Measurements from ENCODE around the gene ATRNL1. TPM values are rescaled to one million over a fixed set of nuclear protein-coding genes. Genes with fewer than 3 reads are reported as not detected.
"Not testable (repeated sequence)": the region's sequence is repeated elsewhere in the genome, so short reads cannot be mapped to it uniquely, and the experiment has no call there.

Gene ATRNL1
- total RNA-seq, 4 donors from 2014 or later, result 3.5 to 27.2 (median 4.1) TPM

GRCh38 chr10:115456812-115457211 lies 363.6 kb downstream of the ATRNL1 start:
- no peaks in the 10 kb centered on the region for H3K27me3 ChIP-seq
- no peaks in the 10 kb centered on the region for H3K36me3 ChIP-seq
- H3K4me3 ChIP-seq, result no peak overlapping the region
- H3K9me3 ChIP-seq, result no peaks in the 10 kb centered on the region
- DNase-seq, result no peak
- TF ChIP-seq CTCF (IDR thresholded peaks at IDR 0.05) (no peak), POLR2A (IDR thresholded peaks at IDR 0.05) (no peak)
- no peak overlapping the region for H3K27ac ChIP-seq
- no peaks in the 10 kb centered on the region for H3K4me1 ChIP-seq

- TF ChIP-seq POLR2A (IDR thresholded peaks at IDR 0.05), result no peak
- TF ChIP-seq CTCF (IDR thresholded peaks at IDR 0.05), result no peak
- Histone ChIP-seq H3K4me1 (no peaks in the 10 kb centered on the region), H3K36me3 (no peaks in the 10 kb centered on the region), H3K4me3 (no peak overlapping the region), H3K27ac (no peak overlapping the region), H3K9me3 (no peaks in the 10 kb centered on the region), H3K27me3 (no peaks in the 10 kb centered on the region)
- DNase-seq, result no peak
Observed at GRCh38 chr10:115483294-115483693, 390.1 kb downstream of the ATRNL1 start.

- Histone ChIP-seq H3K4me3 (no peak overlapping the region), H3K36me3 (no peaks in the 10 kb centered on the region), H3K9me3 (no peaks in the 10 kb centered on the region), H3K4me1 (no peaks in the 10 kb centered on the region), H3K27me3 (no peaks in the 10 kb centered on the region), H3K27ac (no peak overlapping the region)
- TF ChIP-seq CTCF (IDR thresholded peaks at IDR 0.05) (no peak), POLR2A (IDR thresholded peaks at IDR 0.05) (no peak)
- DNase-seq, result no peak
Observed at GRCh38 chr10:115491526-115492140, 398.5 kb downstream of the ATRNL1 start.

DNA sequence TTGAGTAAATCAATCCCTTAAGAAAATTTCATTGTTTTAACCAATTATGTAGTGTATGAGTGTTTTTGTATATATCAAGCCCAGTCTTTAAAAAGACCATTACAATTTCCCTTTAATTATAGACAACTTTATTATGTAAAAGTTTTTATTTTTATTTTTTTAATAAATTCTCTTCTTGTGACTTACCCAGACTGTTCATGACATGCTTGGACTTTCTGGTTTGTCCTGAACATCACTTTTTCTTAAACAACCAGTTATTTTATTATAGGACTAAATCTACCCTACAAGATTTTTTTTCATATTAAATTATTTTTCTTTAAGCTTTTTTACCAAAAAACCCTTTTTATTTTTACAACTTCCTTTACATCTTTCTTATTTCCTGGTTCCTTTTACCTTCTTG lies 410.4 kb downstream of the ATRNL1 start:
- no peak overlapping the region for H3K27ac ChIP-seq
- DNase-seq, result no peak
- no peaks in the 10 kb centered on the region for H3K4me1 ChIP-seq
- no peaks in the 10 kb centered on the region for H3K9me3 ChIP-seq
- TF ChIP-seq CTCF (IDR thresholded peaks at IDR 0.05) (no peak), POLR2A (IDR thresholded peaks at IDR 0.05) (no peak)
- no peak overlapping the region for H3K4me3 ChIP-seq
- H3K36me3 ChIP-seq, result no peaks in the 10 kb centered on the region
- no peaks in the 10 kb centered on the region for H3K27me3 ChIP-seq

GRCh38 chr10:115514895-115515294 lies 421.7 kb downstream of the ATRNL1 start:
- H3K27me3 ChIP-seq, result no peaks in the 10 kb centered on the region
- no peak for TF ChIP-seq CTCF (IDR thresholded peaks at IDR 0.05)
- no peak for TF ChIP-seq POLR2A (IDR thresholded peaks at IDR 0.05)

GRCh38 chr10:115525141-115525540 lies 432.0 kb downstream of the ATRNL1 start:
- no peaks in the 10 kb centered on the region for H3K4me1 ChIP-seq
- TF ChIP-seq CTCF (IDR thresholded peaks at IDR 0.05), result no peak
- TF ChIP-seq POLR2A (IDR thresholded peaks at IDR 0.05), result no peak
- H3K4me3 ChIP-seq, result no peak overlapping the region
- no peaks in the 10 kb centered on the region for H3K36me3 ChIP-seq
- no peak for DNase-seq
- no peak overlapping the region for H3K27ac ChIP-seq
- H3K27me3 ChIP-seq, result no peaks in the 10 kb centered on the region
- H3K9me3 ChIP-seq, result peaks cover 0 to 2% (median 0%) of the 10 kb centered on the region in 4 donors

More at GRCh38 chr10:115514895-115515294, 421.7 kb downstream of the ATRNL1 start:
- no peak overlapping the region for H3K27ac ChIP-seq
- no peaks in the 10 kb centered on the region for H3K4me1 ChIP-seq
- no peak for DNase-seq
- H3K36me3 ChIP-seq, result no peaks in the 10 kb centered on the region
- no peaks in the 10 kb centered on the region for H3K9me3 ChIP-seq
- H3K4me3 ChIP-seq, result no peak overlapping the region

GRCh38 chr10:115527682-115528081 lies 434.5 kb downstream of the ATRNL1 start:
- not testable (repeated sequence) for H3K36me3 ChIP-seq, H3K27me3 ChIP-seq, H3K4me3 ChIP-seq, H3K9me3 ChIP-seq, H3K27ac ChIP-seq, H3K4me1 ChIP-seq, DNase-seq

DNA sequence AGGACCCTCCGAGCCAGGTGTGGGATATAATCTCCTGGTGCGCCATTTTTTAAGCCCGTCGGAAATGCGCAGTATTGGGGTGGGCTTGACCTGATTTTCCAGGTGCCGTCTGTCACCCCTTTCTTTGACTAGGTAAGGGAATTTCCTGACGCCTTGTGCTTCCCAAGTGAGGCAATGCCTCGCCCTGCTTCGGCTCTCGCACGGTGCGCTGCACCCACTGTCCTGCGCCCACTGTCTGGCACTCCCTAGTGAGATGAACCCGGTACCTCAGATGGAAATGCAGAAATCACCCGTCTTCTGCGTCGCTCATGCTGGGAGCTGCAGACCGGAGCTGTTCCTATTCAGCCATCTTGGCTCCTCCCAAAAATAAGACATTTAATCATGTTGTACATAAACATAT lies 443.2 kb downstream of the ATRNL1 start:
- H3K27me3 ChIP-seq, H3K4me3 ChIP-seq, H3K27ac ChIP-seq, H3K4me1 ChIP-seq, DNase-seq, H3K36me3 ChIP-seq, H3K9me3 ChIP-seq: not testable (repeated sequence)

All from Peyer's patch (tissue), 4 donors.